GM19023 (cell line): ENCODE measurements around the gene DPP7.

Source experiments
- ATAC-seq: cut with Tn5 transposase; IDR thresholded peaks from one replicate; pipeline ENCODE4 v1.9.1; 2021; ENCODE audit warnings: mild to moderate bottlenecking, moderate library complexity; ENCODE audit not compliant: unreplicated experiment

DPP7 gene

GRCh38 chr9:137112564-137113384 is 1.8 kb downstream of the DPP7 start:
- ATAC-seq = no peak

- no peak for ATAC-seq
These were observed 2.6 kb downstream of the DPP7 start for GRCh38 chr9:137111788-137112563.

GRCh38 chr9:137110911-137111787 is 3.4 kb downstream of the DPP7 start:
- no peak for ATAC-seq

GRCh38 chr9:137110147-137110910 is 4.2 kb downstream of the DPP7 start:
- ATAC-seq = no peak

- no peak for ATAC-seq
These were observed 5.0 kb downstream of the DPP7 start for GRCh38 chr9:137109250-137110146.

- no peak for ATAC-seq
These were observed 5.8 kb downstream of the DPP7 start for GRCh38 chr9:137108608-137109249.

- ATAC-seq = no peak
These were observed 6.6 kb downstream of the DPP7 start for GRCh38 chr9:137107982-137108381.

- no peak for ATAC-seq
These were observed 7.1 kb downstream of the DPP7 start for GRCh38 chr9:137107312-137107921.

- ATAC-seq = no peak
These were observed 7.8 kb downstream of the DPP7 start for GRCh38 chr9:137106662-137107250.

- ATAC-seq = no peak
These were observed 8.5 kb downstream of the DPP7 start for GRCh38 chr9:137105814-137106661.

GRCh38 chr9:137103206-137103999 is 11.1 kb downstream of the DPP7 start:
- ATAC-seq = no peak

- no peak for ATAC-seq
These were observed 15.3 kb downstream of the DPP7 start for GRCh38 chr9:137099231-137099630.

GRCh38 chr9:137097761-137098462 is 16.6 kb downstream of the DPP7 start:
- ATAC-seq = no peak

- ATAC-seq = no peak
These were observed 17.6 kb downstream of the DPP7 start for GRCh38 chr9:137096785-137097546.
